Measurements from ENCODE around the gene PPP1R13B.

DNA sequence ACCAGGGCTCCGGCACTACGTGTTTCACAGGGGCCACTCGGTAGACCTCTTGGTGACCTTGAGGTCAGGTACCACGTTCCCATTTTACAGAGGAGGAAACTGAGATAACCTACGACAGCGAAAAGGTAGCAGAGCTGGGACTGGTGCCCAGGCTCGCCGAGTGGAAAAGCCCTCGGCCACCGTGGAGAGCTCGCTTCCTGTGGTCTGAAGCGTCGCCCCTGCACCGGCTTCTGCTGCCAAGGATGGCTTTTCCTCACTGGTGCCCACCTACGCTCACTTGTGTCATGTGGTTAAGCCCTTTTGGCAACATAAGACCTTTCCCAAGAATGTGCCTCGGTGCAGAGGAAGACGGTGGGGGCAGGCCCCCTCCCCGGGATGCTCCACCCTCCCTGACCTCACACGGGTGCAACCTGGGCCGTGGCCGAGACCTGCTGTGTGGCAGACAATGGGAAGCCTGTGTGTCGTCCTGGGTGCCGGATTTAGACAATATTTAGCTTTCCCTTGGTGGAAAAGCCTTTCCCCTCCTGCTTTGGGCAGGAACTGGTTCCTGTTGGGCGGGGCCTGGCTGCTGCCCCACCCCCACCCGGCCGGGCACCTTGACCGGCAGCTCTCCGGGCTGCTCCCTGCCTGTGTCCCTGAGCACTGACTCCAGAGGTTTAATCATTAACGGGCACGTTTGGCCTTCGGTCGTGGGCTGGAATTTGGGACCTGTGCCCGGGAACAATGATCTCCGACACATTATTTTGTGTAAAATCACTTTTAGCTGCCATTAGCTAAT, 32.4 kb upstream of the PPP1R13B start:
- TF ChIP-seq CTCF (IDR thresholded peaks at IDR 0.05) (no peak), KDM1A (IDR thresholded peaks at IDR 0.05; ENCODE audit: low read depth) (0 out of 2 replicates have a peak, but pooled peaks have one; percentile 43), ELK1 (IDR thresholded peaks at IDR 0.05; ENCODE audit: low read depth, low read length) (no peak), POLR2A (IDR thresholded peaks at IDR 0.05; ENCODE audit: low read length) (no peak), RFX5 (IDR thresholded peaks at IDR 0.05) (no peak), CEBPB (IDR thresholded peaks at IDR 0.05) (no peak)
- TF ChIP-seq, protein P1, sequence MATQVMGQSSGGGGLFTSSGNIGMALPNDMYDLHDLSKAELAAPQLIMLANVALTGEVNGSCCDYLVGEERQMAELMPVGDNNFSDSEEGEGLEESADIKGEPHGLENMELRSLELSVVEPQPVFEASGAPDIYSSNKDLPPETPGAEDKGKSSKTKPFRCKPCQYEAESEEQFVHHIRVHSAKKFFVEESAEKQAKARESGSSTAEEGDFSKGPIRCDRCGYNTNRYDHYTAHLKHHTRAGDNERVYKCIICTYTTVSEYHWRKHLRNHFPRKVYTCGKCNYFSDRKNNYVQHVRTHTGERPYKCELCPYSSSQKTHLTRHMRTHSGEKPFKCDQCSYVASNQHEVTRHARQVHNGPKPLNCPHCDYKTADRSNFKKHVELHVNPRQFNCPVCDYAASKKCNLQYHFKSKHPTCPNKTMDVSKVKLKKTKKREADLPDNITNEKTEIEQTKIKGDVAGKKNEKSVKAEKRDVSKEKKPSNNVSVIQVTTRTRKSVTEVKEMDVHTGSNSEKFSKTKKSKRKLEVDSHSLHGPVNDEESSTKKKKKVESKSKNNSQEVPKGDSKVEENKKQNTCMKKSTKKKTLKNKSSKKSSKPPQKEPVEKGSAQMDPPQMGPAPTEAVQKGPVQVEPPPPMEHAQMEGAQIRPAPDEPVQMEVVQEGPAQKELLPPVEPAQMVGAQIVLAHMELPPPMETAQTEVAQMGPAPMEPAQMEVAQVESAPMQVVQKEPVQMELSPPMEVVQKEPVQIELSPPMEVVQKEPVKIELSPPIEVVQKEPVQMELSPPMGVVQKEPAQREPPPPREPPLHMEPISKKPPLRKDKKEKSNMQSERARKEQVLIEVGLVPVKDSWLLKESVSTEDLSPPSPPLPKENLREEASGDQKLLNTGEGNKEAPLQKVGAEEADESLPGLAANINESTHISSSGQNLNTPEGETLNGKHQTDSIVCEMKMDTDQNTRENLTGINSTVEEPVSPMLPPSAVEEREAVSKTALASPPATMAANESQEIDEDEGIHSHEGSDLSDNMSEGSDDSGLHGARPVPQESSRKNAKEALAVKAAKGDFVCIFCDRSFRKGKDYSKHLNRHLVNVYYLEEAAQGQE (IDR thresholded peaks at IDR 0.05), result no peak

Data from A549 (cell line).